Measurements from ENCODE around the gene ROBO1.

Gene ROBO1

GRCh38 chr3:79604681-79605080 is 163.1 kb downstream of the ROBO1 start:
- DNase-seq (ENCODE audit: low read depth): no peak
- no peak for TF ChIP-seq CTCF (IDR thresholded peaks at IDR 0.05; ENCODE audit: low read depth, low read length, missing control alignments)
- no peak overlapping the region for H3K4me3 ChIP-seq (ENCODE audit: low read depth, low read length)

GRCh38 chr3:79602385-79602784 is 165.4 kb downstream of the ROBO1 start:
- no peak overlapping the region for H3K4me3 ChIP-seq (ENCODE audit: low read depth, low read length)
- no peak for TF ChIP-seq CTCF (IDR thresholded peaks at IDR 0.05; ENCODE audit: low read depth, low read length, missing control alignments)
- no peak for DNase-seq (ENCODE audit: low read depth)

- DNase-seq (ENCODE audit: low read depth): no peak
- no peak for TF ChIP-seq CTCF (IDR thresholded peaks at IDR 0.05; ENCODE audit: low read depth, low read length, missing control alignments)
Measured at GRCh38 chr3:79598594-79598993, 169.2 kb downstream of the ROBO1 start.

GRCh38 chr3:79597709-79598108 is 170.1 kb downstream of the ROBO1 start:
- no peak for TF ChIP-seq CTCF (IDR thresholded peaks at IDR 0.05; ENCODE audit: low read depth, low read length, missing control alignments)
- no peak overlapping the region for H3K4me3 ChIP-seq (ENCODE audit: low read depth, low read length)
- DNase-seq (ENCODE audit: low read depth): no peak

More at GRCh38 chr3:79598594-79598993, 169.2 kb downstream of the ROBO1 start:
- no peak overlapping the region for H3K4me3 ChIP-seq (ENCODE audit: low read depth, low read length)

GRCh38 chr3:79587150-79587549 is 180.6 kb downstream of the ROBO1 start:
- no peak for DNase-seq (ENCODE audit: low read depth)
- no peak overlapping the region for H3K4me3 ChIP-seq (ENCODE audit: low read depth, low read length)
- TF ChIP-seq CTCF (IDR thresholded peaks at IDR 0.05; ENCODE audit: low read depth, low read length, missing control alignments): no peak

GRCh38 chr3:79586232-79586631 is 181.6 kb downstream of the ROBO1 start:
- DNase-seq (ENCODE audit: low read depth): no peak
- no peak for TF ChIP-seq CTCF (IDR thresholded peaks at IDR 0.05; ENCODE audit: low read depth, low read length, missing control alignments)
- no peak overlapping the region for H3K4me3 ChIP-seq (ENCODE audit: low read depth, low read length)

- no peak for DNase-seq (ENCODE audit: low read depth)
- no peak for TF ChIP-seq CTCF (IDR thresholded peaks at IDR 0.05; ENCODE audit: low read depth, low read length, missing control alignments)
- no peak overlapping the region for H3K4me3 ChIP-seq (ENCODE audit: low read depth, low read length)
Measured at GRCh38 chr3:79572930-79573329, 194.9 kb downstream of the ROBO1 start.
